ENCODE measurements around the gene BDH2. TPM values are rescaled to one million over a fixed set of nuclear protein-coding genes. Genes with fewer than 3 reads are reported as not detected.
A peak's percentile ranks its signal among the peaks of the same experiment; 100 is the strongest.

The BDH2 gene
- total RNA-seq, 1 donor from 2014 or later, result 42.0 TPM

- Histone ChIP-seq H3K27me3 (no peaks in the 10 kb centered on the region), H3K9me3 (no peaks in the 10 kb centered on the region), H3K4me1 (no peaks in the 10 kb centered on the region), H3K36me3 (peaks cover 0 to 15% of the 10 kb centered on the region in 2 donors), H3K27ac (no peak overlapping the region), H3K4me3 (no peak overlapping the region)
- intact Hi-C loops (cut with DNase I), result no loop called here
- no peak for TF ChIP-seq POLR2A (IDR thresholded peaks at IDR 0.05)
- TF ChIP-seq POLR2AphosphoS5 (IDR thresholded peaks at IDR 0.05; ENCODE audit: insufficient read depth in 1 of 2, low read depth in 1 of 2), result no peak
- TF ChIP-seq CTCF (IDR thresholded peaks at IDR 0.05), result no peak
- DNase-seq (ENCODE audit: extremely low spot score in 2 of 2), result no peak
Observed at GRCh38 chr4:103050736-103051436, 48.7 kb downstream of the BDH2 start.

DNA sequence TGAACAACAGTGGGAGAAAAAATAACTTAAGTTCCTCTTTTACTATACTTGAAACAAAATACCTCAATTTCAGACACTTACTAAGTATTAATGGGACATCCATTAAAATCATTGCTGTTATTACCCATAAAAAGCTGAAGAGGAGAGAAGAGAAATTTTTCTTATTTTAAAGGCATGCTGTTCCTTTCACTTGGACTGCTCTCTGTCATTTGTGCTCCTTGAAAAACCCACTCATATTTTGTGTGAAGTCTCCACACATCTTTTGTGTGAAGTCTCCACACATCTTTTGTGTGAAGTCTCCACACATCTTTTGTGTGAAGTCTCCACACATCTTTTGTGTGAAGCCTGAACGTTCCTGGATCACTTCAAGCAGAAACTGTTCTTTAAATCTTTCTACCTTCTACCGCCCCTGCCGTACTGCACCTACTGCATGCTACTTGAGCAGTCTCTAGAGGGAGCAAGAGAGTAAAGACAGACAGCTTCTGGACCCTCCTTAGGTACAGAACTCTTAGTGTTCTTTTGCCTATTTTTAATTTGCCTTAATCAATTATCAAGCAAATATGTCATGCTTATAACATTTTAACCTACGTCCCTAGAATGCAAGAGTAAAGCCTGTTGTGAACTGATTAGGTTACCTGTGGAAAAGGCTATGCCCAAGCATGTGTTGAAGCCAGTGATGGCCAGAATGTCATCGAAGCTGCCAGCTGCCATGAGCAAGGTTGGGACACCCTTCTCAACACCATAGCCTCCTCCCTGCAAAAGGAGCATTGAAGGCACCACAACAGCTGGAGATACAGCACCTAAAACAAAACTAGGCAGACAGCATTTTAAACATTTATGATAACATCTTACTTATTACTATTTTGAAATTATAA lies 53.0 kb downstream of the BDH2 start:
- TF ChIP-seq POLR2A (IDR thresholded peaks at IDR 0.05), result no peak
- no peak for TF ChIP-seq POLR2AphosphoS5 (IDR thresholded peaks at IDR 0.05; ENCODE audit: insufficient read depth in 1 of 2, low read depth in 1 of 2)
- TF ChIP-seq CTCF (IDR thresholded peaks at IDR 0.05), result peak in 1 of 3 experiments; percentile 49
- intact Hi-C loops (cut with DNase I), result no loop called here

GRCh38 chr4:103044183-103044582 lies 55.5 kb downstream of the BDH2 start:
- no peak overlapping the region for H3K27ac ChIP-seq
- intact Hi-C loops (cut with DNase I), result no loop called here
- no peaks in the 10 kb centered on the region for H3K4me1 ChIP-seq
- H3K9me3 ChIP-seq, result no peaks in the 10 kb centered on the region
- no peak for DNase-seq (ENCODE audit: extremely low spot score in 2 of 2)
- TF ChIP-seq POLR2AphosphoS5 (IDR thresholded peaks at IDR 0.05; ENCODE audit: insufficient read depth in 1 of 2, low read depth in 1 of 2) (no peak), POLR2A (IDR thresholded peaks at IDR 0.05) (no peak), CTCF (IDR thresholded peaks at IDR 0.05) (no peak)
- no peak overlapping the region for H3K4me3 ChIP-seq
- peaks cover 0 to 6% of the 10 kb centered on the region in 2 donors for H3K36me3 ChIP-seq
- H3K27me3 ChIP-seq, result no peaks in the 10 kb centered on the region

More for the DNA sequence above, 53.0 kb downstream of the BDH2 start:
- Histone ChIP-seq H3K9me3 (no peaks in the 10 kb centered on the region), H3K4me1 (no peaks in the 10 kb centered on the region), H3K27me3 (no peaks in the 10 kb centered on the region), H3K36me3 (peaks cover 0 to 15% of the 10 kb centered on the region in 2 donors), H3K27ac (no peak overlapping the region), H3K4me3 (no peak overlapping the region)
- DNase-seq (ENCODE audit: extremely low spot score in 2 of 2), result no peak

DNA sequence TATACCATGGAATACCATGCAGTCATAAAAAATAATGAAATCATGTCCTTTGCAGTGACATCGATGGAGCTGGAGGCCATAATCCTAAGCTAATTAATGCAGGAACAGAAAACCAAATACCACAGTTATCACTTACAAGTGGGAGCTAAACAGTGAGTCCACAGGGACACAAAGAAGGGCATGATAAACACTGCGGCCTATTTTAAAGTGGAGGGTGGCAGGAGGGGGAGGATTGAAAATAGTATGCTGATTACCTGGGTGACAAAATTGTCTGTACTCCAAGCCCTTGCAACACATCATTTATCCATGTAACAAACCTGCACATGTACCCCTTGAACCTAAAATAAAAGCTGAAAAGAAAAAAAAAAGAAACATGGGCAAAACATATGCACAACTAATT lies 63.5 kb downstream of the BDH2 start:
- intact Hi-C loops (cut with DNase I), result no loop called here
- H3K27ac ChIP-seq, result no peak overlapping the region
- H3K4me1 ChIP-seq, result no peaks in the 10 kb centered on the region
- no peaks in the 10 kb centered on the region for H3K27me3 ChIP-seq
- no peak for DNase-seq (ENCODE audit: extremely low spot score in 2 of 2)
- no peak overlapping the region for H3K4me3 ChIP-seq
- peaks cover 0 to 6% of the 10 kb centered on the region in 2 donors for H3K36me3 ChIP-seq
- TF ChIP-seq CTCF (IDR thresholded peaks at IDR 0.05) (no peak), POLR2A (IDR thresholded peaks at IDR 0.05) (no peak), POLR2AphosphoS5 (IDR thresholded peaks at IDR 0.05; ENCODE audit: insufficient read depth in 1 of 2, low read depth in 1 of 2) (no peak)
- no peaks in the 10 kb centered on the region for H3K9me3 ChIP-seq

Data from vagina (tissue), 2 donors.